ENCODE measurements around the gene ARHGAP29.

The ARHGAP29 gene

DNA sequence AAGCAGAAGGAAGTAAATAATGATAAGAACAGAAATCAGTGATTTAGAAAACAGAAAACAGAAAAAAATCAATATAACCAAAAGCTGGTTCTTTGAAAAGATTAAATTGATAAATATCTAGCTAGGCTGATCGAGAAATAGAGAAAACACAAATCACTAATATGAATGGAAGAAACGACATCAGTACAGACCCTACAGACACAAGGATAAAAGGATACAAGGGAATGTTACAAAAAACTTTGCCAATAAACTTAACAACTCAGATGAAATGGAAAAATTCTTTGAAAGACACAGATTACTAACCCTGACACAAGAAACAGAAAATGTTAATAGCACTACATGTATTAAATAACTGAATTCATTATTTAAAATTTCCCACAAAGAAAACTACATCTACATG is 6.3 kb upstream of the ARHGAP29 start:
- TF ChIP-seq, protein P1, sequence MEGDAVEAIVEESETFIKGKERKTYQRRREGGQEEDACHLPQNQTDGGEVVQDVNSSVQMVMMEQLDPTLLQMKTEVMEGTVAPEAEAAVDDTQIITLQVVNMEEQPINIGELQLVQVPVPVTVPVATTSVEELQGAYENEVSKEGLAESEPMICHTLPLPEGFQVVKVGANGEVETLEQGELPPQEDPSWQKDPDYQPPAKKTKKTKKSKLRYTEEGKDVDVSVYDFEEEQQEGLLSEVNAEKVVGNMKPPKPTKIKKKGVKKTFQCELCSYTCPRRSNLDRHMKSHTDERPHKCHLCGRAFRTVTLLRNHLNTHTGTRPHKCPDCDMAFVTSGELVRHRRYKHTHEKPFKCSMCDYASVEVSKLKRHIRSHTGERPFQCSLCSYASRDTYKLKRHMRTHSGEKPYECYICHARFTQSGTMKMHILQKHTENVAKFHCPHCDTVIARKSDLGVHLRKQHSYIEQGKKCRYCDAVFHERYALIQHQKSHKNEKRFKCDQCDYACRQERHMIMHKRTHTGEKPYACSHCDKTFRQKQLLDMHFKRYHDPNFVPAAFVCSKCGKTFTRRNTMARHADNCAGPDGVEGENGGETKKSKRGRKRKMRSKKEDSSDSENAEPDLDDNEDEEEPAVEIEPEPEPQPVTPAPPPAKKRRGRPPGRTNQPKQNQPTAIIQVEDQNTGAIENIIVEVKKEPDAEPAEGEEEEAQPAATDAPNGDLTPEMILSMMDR (conservative IDR thresholded peaks at IDR 0.05) = no peak
- no peak overlapping the region for H3K27ac ChIP-seq

DNA sequence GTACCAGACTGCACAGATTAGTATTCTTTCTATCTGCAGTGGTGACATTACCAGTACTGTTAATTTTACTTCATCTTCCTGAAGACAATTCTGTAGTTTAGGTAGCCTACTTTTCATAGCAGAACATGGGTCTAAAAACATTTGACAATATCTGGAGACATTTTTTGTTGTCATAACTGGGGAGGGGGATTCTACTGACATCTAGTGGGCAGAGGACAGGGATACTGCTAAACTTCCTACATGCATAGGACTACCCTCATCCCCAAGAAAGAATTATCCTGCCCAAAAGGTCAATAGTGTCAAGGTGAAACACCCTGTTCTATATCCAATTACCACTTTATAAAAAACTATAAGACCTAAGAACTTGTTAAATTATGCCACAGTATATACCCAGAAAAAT is 3.4 kb upstream of the ARHGAP29 start:
- no peak overlapping the region for H3K27ac ChIP-seq
- TF ChIP-seq, protein P1 (conservative IDR thresholded peaks at IDR 0.05) = peak; percentile 83

DNA sequence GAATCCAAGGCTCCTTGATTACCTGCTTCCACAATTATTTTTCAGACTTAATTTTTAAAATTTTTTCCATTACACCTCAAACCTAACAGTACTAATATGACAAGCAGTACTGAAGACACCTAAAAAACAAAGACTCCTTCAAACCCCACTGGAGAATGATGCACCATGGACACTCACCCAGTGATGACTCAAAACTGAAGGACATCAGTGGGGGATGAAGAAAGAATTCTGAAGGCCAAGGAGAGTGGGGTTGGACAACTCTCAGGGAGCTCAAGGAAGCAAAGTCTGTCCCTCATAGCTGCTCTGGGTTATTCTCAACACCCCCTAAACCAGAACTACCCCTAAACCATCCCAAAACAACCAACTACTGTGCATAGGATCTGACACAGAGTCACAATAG is 2.4 kb upstream of the ARHGAP29 start:
- H3K27ac ChIP-seq = no peak overlapping the region
- TF ChIP-seq, protein P1 (conservative IDR thresholded peaks at IDR 0.05) = no peak

DNA sequence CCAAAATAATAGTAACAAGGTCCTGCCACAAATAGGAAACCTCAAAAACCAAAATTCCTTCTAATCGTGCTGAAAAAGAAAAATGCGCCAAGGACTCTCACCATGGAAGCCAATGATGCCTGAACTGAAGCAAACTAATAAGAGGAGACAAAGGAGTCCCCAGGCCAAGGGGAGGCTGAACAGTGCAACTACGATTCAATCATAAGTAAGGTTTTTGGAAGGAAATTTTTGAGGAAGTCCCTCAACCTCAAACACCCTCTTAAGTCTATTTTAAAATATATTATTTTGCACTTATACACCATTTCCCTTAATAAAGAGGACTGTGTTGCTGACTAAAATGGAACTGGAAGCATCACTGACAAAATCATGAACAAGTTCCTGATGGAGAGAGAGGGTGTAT is 1.7 kb upstream of the ARHGAP29 start:
- TF ChIP-seq, protein P1 (conservative IDR thresholded peaks at IDR 0.05) = no peak

DNA sequence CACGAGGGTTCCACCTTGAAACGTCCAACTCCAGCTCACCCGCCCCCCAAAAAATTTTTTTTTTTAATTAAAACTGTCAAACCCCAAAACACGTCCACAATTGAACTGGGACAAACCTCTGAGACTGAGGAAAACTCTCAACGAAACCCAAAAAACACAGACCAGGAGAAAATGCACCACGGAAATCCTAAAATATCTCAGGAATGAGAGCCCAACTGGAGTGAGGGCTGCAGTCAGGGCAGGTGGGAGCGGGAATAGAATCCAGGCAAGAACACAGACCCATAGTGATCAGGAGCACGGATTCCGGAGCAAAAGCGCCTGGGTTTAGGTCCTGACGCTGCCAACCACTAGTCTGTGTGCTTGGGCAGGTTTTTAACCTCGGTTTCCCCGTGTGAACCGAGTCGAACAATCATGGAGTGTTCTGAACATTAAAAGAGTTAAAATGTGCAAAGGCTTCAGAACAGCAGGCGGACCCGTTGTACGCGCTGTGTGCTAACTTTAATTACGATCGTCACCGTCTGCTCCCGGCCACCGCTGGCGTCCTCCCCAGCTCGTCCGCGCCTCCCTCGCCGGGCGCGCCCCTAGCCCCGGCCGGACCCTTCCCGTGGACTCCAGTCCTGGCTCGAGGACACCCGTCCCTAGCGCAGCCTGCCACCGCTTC is 624 bp downstream of the ARHGAP29 start:
- TF ChIP-seq, protein P1 (conservative IDR thresholded peaks at IDR 0.05) = no peak
- H3K27ac ChIP-seq = peak overlapping the region; percentile 88

More for the DNA sequence above, 1.7 kb upstream of the ARHGAP29 start:
- no peak overlapping the region; the same call in 1 of the 2 replicates for H3K27ac ChIP-seq

DNA sequence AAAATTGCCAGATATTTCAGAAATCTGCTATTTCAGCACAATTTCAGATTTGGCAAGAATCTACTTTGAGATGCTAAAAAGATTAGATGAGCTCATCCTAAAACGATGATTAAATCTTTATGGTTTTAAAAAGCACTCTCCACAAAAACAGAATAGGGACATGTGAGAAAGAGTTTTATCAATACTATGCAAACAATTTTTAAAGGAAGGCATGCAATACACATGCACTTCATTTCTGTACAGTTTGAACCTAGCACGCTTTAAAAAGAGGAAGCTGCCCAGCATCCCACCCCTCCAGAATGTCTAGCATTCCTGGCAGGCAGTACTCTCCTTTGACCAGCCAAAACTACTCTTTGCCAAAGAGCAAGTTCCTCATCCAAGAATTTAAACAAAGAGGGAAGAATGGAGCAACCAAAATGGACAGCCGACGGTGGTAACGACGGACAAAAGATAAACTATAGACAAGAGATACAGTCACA is 1.3 kb downstream of the ARHGAP29 start:
- peak overlapping the region; percentile 88 for H3K27ac ChIP-seq
- TF ChIP-seq, protein P1 (conservative IDR thresholded peaks at IDR 0.05) = no peak

DNA sequence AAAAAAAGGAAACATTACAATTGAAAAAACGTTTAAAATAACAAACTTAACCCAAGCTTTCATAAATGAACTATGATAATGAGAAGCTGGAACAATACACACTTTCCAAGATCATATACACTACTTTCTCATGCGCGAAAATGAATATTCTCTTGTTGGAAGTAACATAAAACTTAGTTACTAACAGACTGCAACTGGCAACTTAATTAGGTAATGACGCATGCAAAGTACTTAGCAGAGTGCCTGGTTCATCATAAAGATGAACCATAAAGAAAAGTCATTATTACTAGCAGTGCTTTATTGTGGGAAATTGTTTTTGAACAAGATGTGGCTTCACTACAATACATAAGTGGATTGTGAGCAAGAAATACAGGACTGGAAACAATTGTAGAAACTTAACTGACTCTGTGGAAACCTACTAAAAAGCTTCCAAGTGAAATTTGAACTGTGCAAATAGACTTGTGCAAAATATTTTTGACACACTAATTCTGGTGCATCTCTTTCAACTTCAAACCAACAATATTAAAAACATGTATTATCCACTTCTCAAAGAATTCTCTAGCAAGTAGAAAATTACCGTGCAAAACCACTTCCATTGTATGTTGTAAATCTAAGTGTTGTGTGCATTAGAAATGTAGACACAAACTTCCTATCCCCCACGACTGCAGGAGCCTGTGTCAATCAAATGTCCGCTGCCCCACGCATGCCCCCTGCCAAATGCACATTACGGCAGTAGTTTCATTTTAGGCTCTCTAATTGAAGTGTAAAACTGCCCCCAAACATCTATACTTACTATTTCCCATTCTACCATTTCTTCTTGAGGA is 2.0 kb downstream of the ARHGAP29 start:
- peak overlapping the region; percentile 88 for H3K27ac ChIP-seq
- TF ChIP-seq, protein P1 (conservative IDR thresholded peaks at IDR 0.05) = no peak

All from VCaP (cell line).